Smooth muscle cell (in vitro differentiated cells): ENCODE data around the gene C1QTNF12. TPM values are rescaled to one million over a fixed set of nuclear protein-coding genes. Genes with fewer than 3 reads are reported as not detected.

ENCODE experiments used
- DNase-seq: peaks from one replicate; lab custom pipeline; 2025; ENCODE audit not compliant: unreplicated experiment; lab: John Stamatoyannopoulos, UW
- H2AFZ ChIP-seq: fragments of 200-600 bp; sonication (generic); 2 replicates; pipeline ENCODE4 v1.6.0; 2016; ENCODE audit warnings: antibody characterized with exemption, low read depth, mild to moderate bottlenecking
- H3F3A ChIP-seq: fragments of 200-600 bp; sonication (generic); 2 replicates; pipeline ENCODE4 v1.6.0; 2017; ENCODE audit warnings: antibody characterized with exemption, low read depth
- H3K27ac ChIP-seq: fragments of 200-600 bp; sonication (generic); 2 replicates; pipeline ENCODE4 v1.5.1; 2016; ENCODE audit warnings: low read depth, mild to moderate bottlenecking
- H3K27me3 ChIP-seq: fragments of 200-600 bp; sonication (generic); 2 replicates; pipeline ENCODE4 v1.6.1; 2016; ENCODE audit warnings: low read depth, mild to moderate bottlenecking
- H3K36me3 ChIP-seq: fragments of 200-600 bp; sonication (generic); 2 replicates; pipeline ENCODE4 v1.5.1; 2016; ENCODE audit warnings: low read depth
- H3K4me1 ChIP-seq: fragments of 200-600 bp; sonication (generic); 2 replicates; pipeline ENCODE4 v1.5.1; 2016; ENCODE audit warnings: low read depth
- H3K4me2 ChIP-seq: fragments of 200-600 bp; sonication (generic); 2 replicates; pipeline ENCODE4 v1.6.0; 2016; ENCODE audit warnings: mild to moderate bottlenecking
- H3K4me3 ChIP-seq: fragments of 200-600 bp; sonication (generic); 2 replicates; pipeline ENCODE4 v1.5.1; 2016; ENCODE audit warnings: mild to moderate bottlenecking
- H3K79me2 ChIP-seq: fragments of 200-600 bp; sonication (generic); 2 replicates; pipeline ENCODE4 v1.6.0; 2016; ENCODE audit warnings: low read depth, mild to moderate bottlenecking
- H3K9ac ChIP-seq: fragments of 200-600 bp; sonication (generic); 2 replicates; pipeline ENCODE4 v1.6.0; 2016; ENCODE audit warnings: low read depth
- H3K9me3 ChIP-seq: fragments of 200-600 bp; sonication (generic); replicated peaks from 2 replicates; pipeline ENCODE4 v1.5.1; 2016; ENCODE audit warnings: low read depth
- H4K20me1 ChIP-seq: fragments of 200-600 bp; sonication (generic); 2 replicates; pipeline ENCODE4 v1.6.0; 2016; ENCODE audit warnings: low read depth
- CTCF ChIP-seq: fragments of 200-600 bp; sonication (generic); IDR thresholded peaks from 2 replicates; pipeline ENCODE4 v1.5.1; 2017; ENCODE audit warnings: borderline replicate concordance, mild to moderate bottlenecking, antibody characterized with exemption; ENCODE audit not compliant: insufficient read depth, poor library complexity, severe bottlenecking
- WGBS: methylation state at CpG from one replicate; pipeline ENCODE4 v1.1.7; 2016; ENCODE audit warnings: low lambda C conversion rate; 5-methylcytosine and 5-hydroxymethylcytosine counted together
- polyA plus RNA-seq: library from polyadenylated mRNA; unstranded; fragments of >200 nt; fragmentation: Nextera tagmentation; extraction: Ambion mirVana; gene quantifications from 2 replicates; pipeline ENCODE4 v1.2.1, GENCODE V29; 2016
- total RNA-seq: library from RNA; depleted of rRNA; stranded (reverse); fragments of >200 nt; gene quantifications from 2 replicates; pipeline ENCODE4 v1.2.3, GENCODE V29; 2014

The C1QTNF12 gene
- total and polyA plus RNA-seq, 2 experiments from 2014 or later: 1.8 to 5.4 TPM

- no peak overlapping the region for H3K27ac ChIP-seq
- H4K20me1 ChIP-seq: peaks cover 26% of the 10 kb centered on the region
- TF ChIP-seq CTCF: no peak
- no peaks in the 10 kb centered on the region for H3K27me3 ChIP-seq
- peaks cover 7% of the 10 kb centered on the region for H3K4me1 ChIP-seq
- H2AFZ ChIP-seq: no peak overlapping the region
- no peak overlapping the region for H3K4me3 ChIP-seq
- H3K79me2 ChIP-seq: peaks cover 44% of the 10 kb centered on the region
- peak overlapping the region; percentile 54 for H3K4me2 ChIP-seq
- H3K9ac ChIP-seq: no peak overlapping the region
- no peaks in the 10 kb centered on the region for H3K36me3 ChIP-seq
- no peaks in the 10 kb centered on the region for H3K9me3 ChIP-seq
- H3F3A ChIP-seq: no peaks in the 10 kb centered on the region
- WGBS: 96% methylated on average over 94 of the region's 98 CpGs
- DNase-seq: no peak
Observed at GRCh38 chr1:1232796-1233566, 13.5 kb downstream of the C1QTNF12 start.

GRCh38 chr1:1232208-1232795 lies 14.2 kb downstream of the C1QTNF12 start, which contains the start of gene B3GALT6:
TSS of gene B3GALT6 (plus strand) at chr1:1232237. CDS start at chr1:1232279, 42 bp downstream.
- 26% methylated on average over 79 of the region's 100 CpGs for WGBS
- Histone ChIP-seq H3K27me3 (no peaks in the 10 kb centered on the region), H3K4me1 (peaks cover 7% of the 10 kb centered on the region), H2AFZ (peak within 1 kb of the TSS; percentile 51), H3K79me2 (peaks cover 51% of the 10 kb centered on the region), H3F3A (no peaks in the 10 kb centered on the region), H3K36me3 (no peaks in the 10 kb centered on the region), H4K20me1 (peaks cover 31% of the 10 kb centered on the region), H3K9ac (peak within 1 kb of the TSS; percentile 95), H3K4me2 (peak within 1 kb of the TSS; percentile 87), H3K27ac (peak within 1 kb of the TSS; percentile 80), H3K9me3 (no peaks in the 10 kb centered on the region), H3K4me3 (peak within 1 kb of the TSS; percentile 99)
- TF ChIP-seq CTCF: no peak
- no peak for DNase-seq

GRCh38 chr1:1231400-1232207 lies 14.9 kb downstream of the C1QTNF12 start, which contains the start of gene SDF4:
TSS of gene SDF4 (minus strand) at chr1:1232001. CDS start at chr1:1228772, 3,229 bp downstream.
- Histone ChIP-seq H3K36me3 (no peaks in the 10 kb centered on the region), H3K27ac (peak within 1 kb of the TSS; percentile 80), H3K4me3 (peak within 1 kb of the TSS; percentile 99), H3K4me1 (peaks cover 7% of the 10 kb centered on the region), H3K9ac (peak within 1 kb of the TSS; percentile 95), H3F3A (no peaks in the 10 kb centered on the region), H3K9me3 (no peaks in the 10 kb centered on the region), H3K4me2 (peak within 1 kb of the TSS; percentile 87), H4K20me1 (peaks cover 37% of the 10 kb centered on the region), H2AFZ (peak within 1 kb of the TSS; percentile 51), H3K27me3 (no peaks in the 10 kb centered on the region), H3K79me2 (peaks cover 56% of the 10 kb centered on the region)
- no peak for TF ChIP-seq CTCF
- peak; percentile 79 for DNase-seq
- WGBS: under 1% methylated on average over 87 of the region's 99 CpGs
